ENCODE measurements around the gene QSOX1. TPM values are rescaled to one million over a fixed set of nuclear protein-coding genes. Genes with fewer than 3 reads are reported as not detected.
A peak's percentile ranks its signal among the peaks of the same experiment; 100 is the strongest.

Gene QSOX1
- total and polyA plus RNA-seq, 9 of the 15 experiments (the other 6 are each of a cell fraction or from before 2014, with no cell fraction given) = 4.0 to 53.1 (median 15.0) TPM

- TF ChIP-seq, protein P1, sequence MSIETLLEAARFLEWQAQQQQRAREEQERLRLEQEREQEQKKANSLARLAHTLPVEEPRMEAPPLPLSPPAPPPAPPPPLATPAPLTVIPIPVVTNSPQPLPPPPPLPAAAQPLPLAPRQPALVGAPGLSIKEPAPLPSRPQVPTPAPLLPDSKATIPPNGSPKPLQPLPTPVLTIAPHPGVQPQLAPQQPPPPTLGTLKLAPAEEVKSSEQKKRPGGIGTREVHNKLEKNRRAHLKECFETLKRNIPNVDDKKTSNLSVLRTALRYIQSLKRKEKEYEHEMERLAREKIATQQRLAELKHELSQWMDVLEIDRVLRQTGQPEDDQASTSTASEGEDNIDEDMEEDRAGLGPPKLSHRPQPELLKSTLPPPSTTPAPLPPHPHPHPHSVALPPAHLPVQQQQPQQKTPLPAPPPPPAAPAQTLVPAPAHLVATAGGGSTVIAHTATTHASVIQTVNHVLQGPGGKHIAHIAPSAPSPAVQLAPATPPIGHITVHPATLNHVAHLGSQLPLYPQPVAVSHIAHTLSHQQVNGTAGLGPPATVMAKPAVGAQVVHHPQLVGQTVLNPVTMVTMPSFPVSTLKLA (conservative IDR thresholded peaks at IDR 0.05) = 0 out of 4 replicates have a peak, but pooled peaks of 1 of the 2 experiments have one; percentile 11
- TF ChIP-seq RBFOX2 (IDR thresholded peaks at IDR 0.05; ENCODE audit: low read depth, low read length) (peak; percentile 54), STAT6 (CRISPR knock-in tag; IDR thresholded peaks at IDR 0.05) (no peak), PYGO2 (tag; IDR thresholded peaks at IDR 0.05) (no peak), HNRNPUL1 (IDR thresholded peaks at IDR 0.05; ENCODE audit: low read length) (no peak), BRCA1 (IDR thresholded peaks at IDR 0.05) (no peak), BRCA1 (CRISPR knock-in tag; IDR thresholded peaks at IDR 0.05) (0 out of 2 replicates have a peak, but pooled peaks have one; percentile 9), ZNF280B (CRISPR knock-in tag; IDR thresholded peaks at IDR 0.05) (no peak), ZBTB8A (IDR thresholded peaks at IDR 0.05; ENCODE audit: partially characterized antibody) (no peak), RREB1 (CRISPR knock-in tag; IDR thresholded peaks at IDR 0.05) (no peak), RHOXF2B (CRISPR knock-in tag; conservative IDR thresholded peaks at IDR 0.05) (no peak), ZNF740 (CRISPR knock-in tag; IDR thresholded peaks at IDR 0.05) (peak; percentile 45; the same call in 1 of the 2 replicates), ZNF740 (tag; IDR thresholded peaks at IDR 0.05) (peak in 1 of 2 experiments; percentile 87; a peak in 1 of 4 replicates)
Measured at GRCh38 chr1:180229483-180230415, 75.1 kb downstream of the QSOX1 start, which contains the start of gene LHX4 (continued).

Data from K562 (cell line).